NCI-H345 (cell line): ENCODE measurements around the gene LYRM2.
A peak's percentile ranks its signal among the peaks of the same experiment; 100 is the strongest.
"Not testable (repeated sequence)": the region's sequence is repeated elsewhere in the genome, so short reads cannot be mapped to it uniquely, and the experiment has no call there.

ENCODE experiments used
- DNase-seq: peaks from one replicate; lab custom pipeline; 2025; lab: John Stamatoyannopoulos, UW

LYRM2 gene

GRCh38 chr6:89644864-89645263, 6.3 kb upstream of the LYRM2 start:
- DNase-seq: no peak

- DNase-seq: no peak
These were observed 4.9 kb upstream of the LYRM2 start for GRCh38 chr6:89643406-89643805.

- DNase-seq: no peak
These were observed 4.4 kb upstream of the LYRM2 start for GRCh38 chr6:89642956-89643355.

- DNase-seq: not testable (repeated sequence)
These were observed 3.0 kb upstream of the LYRM2 start for GRCh38 chr6:89641581-89641980.

GRCh38 chr6:89640804-89641203, 2.3 kb upstream of the LYRM2 start:
- no peak for DNase-seq

- no peak for DNase-seq
These were observed 607 bp downstream of the LYRM2 start for GRCh38 chr6:89637960-89638319.

- not testable (repeated sequence) for DNase-seq
These were observed 2.1 kb downstream of the LYRM2 start for GRCh38 chr6:89636412-89636811.

GRCh38 chr6:89630488-89630887, 8.1 kb downstream of the LYRM2 start:
- DNase-seq: no peak

GRCh38 chr6:89623749-89624148, 14.8 kb downstream of the LYRM2 start:
- DNase-seq: no peak

GRCh38 chr6:89619567-89619966, 19.0 kb downstream of the LYRM2 start:
- DNase-seq: no peak

- DNase-seq: no peak
These were observed 20.5 kb downstream of the LYRM2 start for GRCh38 chr6:89618026-89618425.

GRCh38 chr6:89616531-89616930, 22.0 kb downstream of the LYRM2 start:
- no peak for DNase-seq

- DNase-seq: no peak
These were observed 22.7 kb downstream of the LYRM2 start for GRCh38 chr6:89615882-89616281.

- no peak for DNase-seq
These were observed 24.8 kb downstream of the LYRM2 start for GRCh38 chr6:89613790-89614189.

- no peak for DNase-seq
These were observed 26.4 kb downstream of the LYRM2 start for GRCh38 chr6:89612121-89612520.

GRCh38 chr6:89611666-89612065, 26.9 kb downstream of the LYRM2 start:
- no peak for DNase-seq

- DNase-seq: peak; percentile 52
These were observed 28.4 kb downstream of the LYRM2 start for GRCh38 chr6:89610149-89610642.

GRCh38 chr6:89605861-89606260, 32.7 kb downstream of the LYRM2 start:
- no peak for DNase-seq

- DNase-seq: no peak
These were observed 33.9 kb downstream of the LYRM2 start for GRCh38 chr6:89604653-89605052.

- no peak for DNase-seq
These were observed 36.4 kb downstream of the LYRM2 start for GRCh38 chr6:89602166-89602565.

- DNase-seq: no peak
These were observed 38.8 kb downstream of the LYRM2 start for GRCh38 chr6:89599727-89600126.

GRCh38 chr6:89597988-89598387, 40.6 kb downstream of the LYRM2 start:
- DNase-seq: peak; percentile 17

GRCh38 chr6:89597372-89597771, 41.2 kb downstream of the LYRM2 start:
- no peak for DNase-seq

GRCh38 chr6:89596484-89596883, 42.1 kb downstream of the LYRM2 start:
- DNase-seq: no peak

GRCh38 chr6:89596056-89596455, 42.5 kb downstream of the LYRM2 start:
- no peak for DNase-seq
